NT2/D1 (cell line): ENCODE results near the gene TNFRSF13B.
"Not testable (repeated sequence)": the region's sequence is repeated elsewhere in the genome, so short reads cannot be mapped to it uniquely, and the experiment has no call there.

ENCODE experiments used
- SUZ12 ChIP-seq: IDR thresholded peaks from 2 replicates; pipeline ENCODE4 v1.6.1; 2011; ENCODE audit not compliant: insufficient read length, insufficient read depth; ENCODE audit errors: extremely low read depth
- YY1 ChIP-seq: IDR thresholded peaks from 2 replicates; pipeline ENCODE4 v1.6.1; 2011; ENCODE audit not compliant: insufficient read length, insufficient read depth

DNA sequence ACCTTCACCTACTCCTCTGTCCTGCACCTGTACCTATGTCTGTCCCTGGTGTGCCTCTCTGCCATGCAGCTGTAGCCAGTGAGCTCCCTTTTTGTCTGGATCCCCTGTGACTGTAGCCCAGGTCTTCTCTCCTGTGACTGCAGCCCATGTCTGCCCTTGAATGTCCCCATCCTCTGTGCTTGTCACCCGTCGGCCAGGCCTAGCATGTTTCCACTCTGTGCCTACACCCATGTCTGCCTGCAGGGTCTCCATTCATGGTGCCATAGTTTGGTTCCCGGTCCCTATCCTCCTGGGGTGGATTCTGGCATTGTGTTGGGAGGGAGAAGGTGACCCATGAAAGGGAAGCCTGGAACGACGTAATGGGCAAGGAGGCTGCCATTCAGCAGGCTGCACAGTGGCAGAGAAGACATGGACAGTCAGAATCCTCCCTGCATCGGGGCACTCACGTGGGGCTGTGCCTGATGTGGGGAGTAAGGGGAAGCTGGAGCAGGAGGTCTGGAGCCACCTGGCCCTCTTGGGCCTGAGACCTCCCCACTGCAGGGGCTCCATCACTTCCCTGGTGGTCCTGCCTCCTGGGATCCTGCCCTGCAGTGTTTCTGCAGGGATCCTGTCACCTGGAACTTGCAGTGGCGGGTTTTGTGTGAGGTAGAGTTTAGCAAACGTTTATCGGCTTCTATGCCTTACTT, 74.6 kb downstream of the TNFRSF13B start:
- TF ChIP-seq YY1, SUZ12: not testable (repeated sequence)
